Adrenal gland (tissue), 5 donors: ENCODE results near the gene INVS.
"Not testable (repeated sequence)": the region's sequence is repeated elsewhere in the genome, so short reads cannot be mapped to it uniquely, and the experiment has no call there.

Experiments
- CTCF ChIP-seq, 6 experiments: fragments of 450-650 bp in 4 of 6; fragments of 200-600 bp in 2 of 6; sonication (generic) in 1 of 6; IDR thresholded peaks; 1 replicate in 5 of 6; 2 replicates in 1 of 6; pipeline versions ENCODE4 v1.5.1 to v1.8.0; 2016 to 2021; ENCODE audit warnings: antibody characterized with exemption in 6 of 6, mild to moderate bottlenecking in 2 of 6, moderate library complexity in 1 of 6
- POLR2A ChIP-seq, 2 donors: fragments of 450-650 bp; IDR thresholded peaks; one replicate each; pipeline ENCODE4 v1.6.1; 2017; ENCODE audit warnings: antibody characterized with exemption in 2 of 2, mild to moderate bottlenecking in 2 of 2, moderate library complexity in 1 of 2
- donor health status: DM: no; HTN: no; CAD: no.

GRCh38 chr9:100067990-100068389, 31.1 kb upstream of the INVS start:
- not testable (repeated sequence) for TF ChIP-seq CTCF, POLR2A (IDR thresholded peaks at IDR 0.05)
